Measurements from ENCODE around the gene OSBPL10.

OSBPL10 gene

GRCh38 chr3:31958701-31959152 is 22.3 kb downstream of the OSBPL10 start:
- DNase-seq (ENCODE audit: low read depth): no peak

- no peak for DNase-seq (ENCODE audit: low read depth)
Observed at GRCh38 chr3:31957106-31957505, 24.0 kb downstream of the OSBPL10 start.

- no peak for DNase-seq (ENCODE audit: low read depth)
Observed at GRCh38 chr3:31955581-31955980, 25.5 kb downstream of the OSBPL10 start.

GRCh38 chr3:31953636-31954035 is 27.4 kb downstream of the OSBPL10 start:
- DNase-seq (ENCODE audit: low read depth): no peak

GRCh38 chr3:31953091-31953490 is 28.0 kb downstream of the OSBPL10 start:
- DNase-seq (ENCODE audit: low read depth): no peak

GRCh38 chr3:31952205-31952604 is 28.9 kb downstream of the OSBPL10 start:
- no peak for DNase-seq (ENCODE audit: low read depth)

GRCh38 chr3:31948280-31948679 is 32.8 kb downstream of the OSBPL10 start:
- no peak for DNase-seq (ENCODE audit: low read depth)

GRCh38 chr3:31947671-31948091 is 33.4 kb downstream of the OSBPL10 start:
- DNase-seq (ENCODE audit: low read depth): no peak

GRCh38 chr3:31947162-31947561 is 33.9 kb downstream of the OSBPL10 start:
- DNase-seq (ENCODE audit: low read depth): no peak

GRCh38 chr3:31946484-31947081 is 34.5 kb downstream of the OSBPL10 start:
- no peak for DNase-seq (ENCODE audit: low read depth)

- DNase-seq (ENCODE audit: low read depth): no peak
Observed at GRCh38 chr3:31945738-31946052, 35.4 kb downstream of the OSBPL10 start.

- DNase-seq (ENCODE audit: low read depth): no peak
Observed at GRCh38 chr3:31943041-31943440, 38.0 kb downstream of the OSBPL10 start.

GRCh38 chr3:31942446-31942845 is 38.6 kb downstream of the OSBPL10 start:
- DNase-seq (ENCODE audit: low read depth): no peak

- DNase-seq (ENCODE audit: low read depth): no peak
Observed at GRCh38 chr3:31937225-31937624, 43.8 kb downstream of the OSBPL10 start.

GRCh38 chr3:31936420-31937060 is 44.5 kb downstream of the OSBPL10 start:
- DNase-seq (ENCODE audit: low read depth): no peak

GRCh38 chr3:31934866-31935265 is 46.2 kb downstream of the OSBPL10 start:
- no peak for DNase-seq (ENCODE audit: low read depth)

GRCh38 chr3:31934018-31934417 is 47.0 kb downstream of the OSBPL10 start:
- DNase-seq (ENCODE audit: low read depth): no peak

- no peak for DNase-seq (ENCODE audit: low read depth)
Observed at GRCh38 chr3:31932990-31933389, 48.1 kb downstream of the OSBPL10 start.

GRCh38 chr3:31929826-31930502 is 51.1 kb downstream of the OSBPL10 start:
- DNase-seq (ENCODE audit: low read depth): no peak

- no peak for DNase-seq (ENCODE audit: low read depth)
Observed at GRCh38 chr3:31927811-31928210, 53.3 kb downstream of the OSBPL10 start.

GRCh38 chr3:31926543-31926942 is 54.5 kb downstream of the OSBPL10 start:
- DNase-seq (ENCODE audit: low read depth): no peak

- DNase-seq (ENCODE audit: low read depth): no peak
Observed at GRCh38 chr3:31925271-31925630, 55.8 kb downstream of the OSBPL10 start.

GRCh38 chr3:31924610-31925270 is 56.3 kb downstream of the OSBPL10 start:
- DNase-seq (ENCODE audit: low read depth): no peak
